Body of pancreas (tissue), 4 donors: ENCODE measurements around the gene SPDYE3. TPM values are rescaled to one million over a fixed set of nuclear protein-coding genes. Genes with fewer than 3 reads are reported as not detected.
"Not testable (repeated sequence)": the region's sequence is repeated elsewhere in the genome, so short reads cannot be mapped to it uniquely, and the experiment has no call there.

ENCODE experiments used
- ATAC-seq: fragments of 150-250 bp; one replicate; pipeline ENCODE4 v1.9.1; 2016
- DNase-seq, 4 donors: peaks; one replicate each; pipeline ENCODE4 v3.0.0-alpha.2; 2019
- H3K27ac ChIP-seq, 4 donors: fragments of 200-600 bp; sonication (generic); 1 replicate in 3 of 4; 2 replicates in 1 of 4; pipeline versions ENCODE4 v1.5.1 to v1.6.1; 2016 to 2019; ENCODE audit warnings: mild to moderate bottlenecking in 1 of 4, mixed read lengths in 1 of 4, moderate library complexity in 1 of 4
- H3K27me3 ChIP-seq, 2 donors: fragments of 200-600 bp; sonication (generic); one replicate each; pipeline ENCODE4 v1.6.0; 2016; ENCODE audit warnings: mild to moderate bottlenecking in 1 of 2
- H3K36me3 ChIP-seq, 2 donors: fragments of 200-600 bp; sonication (generic); replicated peaks in 1 of 2; 2 replicates each; pipeline ENCODE4 v1.5.1; 2016; ENCODE audit warnings: low read depth in 2 of 2; ENCODE audit not compliant: insufficient read depth in 1 of 2
- H3K4me1 ChIP-seq: fragments of 200-600 bp; sonication (generic); one replicate; pipeline ENCODE4 v1.6.0; 2016
- H3K4me3 ChIP-seq, 2 donors: fragments of 200-600 bp; sonication (generic); 1 replicate in 1 of 2; 2 replicates in 1 of 2; pipeline ENCODE4 v1.5.1; 2016 to 2019
- H3K9me3 ChIP-seq, 3 donors: fragments of 200-600 bp; sonication (generic); 1 replicate in 2 of 3; 2 replicates in 1 of 3; pipeline ENCODE4 v1.5.1; 2016
- WGBS, 2 donors: methylation state at CpG; one replicate each; pipeline ENCODE4 v1.1.5; 2017; 5-methylcytosine and 5-hydroxymethylcytosine counted together
- intact Hi-C: fragments of 100-400 bp; cut with DNase I; formaldehyde crosslinking; loops from one replicate; pipeline ENCODE4 v1.15.1; 2023
- total RNA-seq, 2 donors: library from RNA; depleted of rRNA; stranded (reverse); fragments of >200 nt; gene quantifications; one replicate each; pipeline ENCODE4 v1.1.0, GENCODE V29; 2016

Gene SPDYE3
- total RNA-seq, 2 donors from 2014 or later = not detected

- 83 to 93% methylated on average over 9 of the region's 9 CpGs for WGBS, 2 donors
- H3K36me3 ChIP-seq, DNase-seq, ATAC-seq, H3K4me1 ChIP-seq, H3K9me3 ChIP-seq, intact Hi-C loops, H3K4me3 ChIP-seq, H3K27ac ChIP-seq, H3K27me3 ChIP-seq: not testable (repeated sequence)
These were observed 12.2 kb upstream of the SPDYE3 start for GRCh38 chr7:100295269-100295668.

DNA sequence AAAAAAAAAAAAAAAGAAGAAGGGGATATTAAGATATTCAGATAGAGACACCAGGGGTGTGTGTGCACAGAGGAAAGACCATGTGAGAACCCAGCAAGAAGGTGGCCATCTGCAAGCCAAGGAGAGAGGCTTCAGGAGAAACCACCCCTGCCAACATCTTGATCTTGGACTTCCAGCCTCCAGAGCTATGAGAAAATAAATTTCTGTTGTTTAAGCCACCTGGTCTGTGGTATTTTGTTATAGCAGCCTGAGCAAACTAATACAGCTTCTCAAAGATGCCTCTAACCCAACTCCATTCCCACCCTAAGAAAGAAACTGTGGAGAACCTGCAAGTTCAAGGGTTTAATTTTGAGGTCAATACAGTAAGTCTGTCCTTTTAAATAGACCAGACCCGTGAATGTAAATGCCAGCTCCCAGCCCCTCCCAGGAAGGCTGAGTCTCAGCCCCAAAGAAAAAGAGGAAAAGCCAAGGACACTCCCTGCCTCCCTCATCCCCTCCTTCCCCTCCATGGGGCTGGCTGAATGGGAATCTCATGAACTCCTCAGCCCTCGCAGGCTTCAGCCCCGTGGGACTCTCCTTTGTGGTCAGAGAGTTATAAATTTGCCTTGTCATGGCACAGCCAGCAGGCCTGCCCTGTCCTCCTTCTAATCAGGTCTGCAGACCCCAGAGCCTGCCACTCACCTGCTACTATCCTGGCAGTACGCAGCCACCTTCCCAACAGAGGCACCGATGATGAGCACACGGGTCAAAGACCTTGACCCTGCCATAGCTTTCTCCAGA lies 9.5 kb upstream of the SPDYE3 start:
- H3K4me3 ChIP-seq, DNase-seq, H3K9me3 ChIP-seq, H3K27ac ChIP-seq, H3K27me3 ChIP-seq, intact Hi-C loops, H3K36me3 ChIP-seq, ATAC-seq, H3K4me1 ChIP-seq: not testable (repeated sequence)
- WGBS, 2 donors = 69% methylated on average over 3 of the region's 6 CpGs; no CpG with 5 or more reads in 1 of the 2 donors

- DNase-seq, ATAC-seq, H3K4me3 ChIP-seq, H3K4me1 ChIP-seq, intact Hi-C loops, H3K27ac ChIP-seq, H3K9me3 ChIP-seq, H3K36me3 ChIP-seq, H3K27me3 ChIP-seq: not testable (repeated sequence)
- 85 to 88% methylated on average over 5 to 7 of the region's 7 CpGs for WGBS, 2 donors
These were observed 8.9 kb upstream of the SPDYE3 start for GRCh38 chr7:100298632-100298895.

GRCh38 chr7:100304526-100304925 lies 3.0 kb upstream of the SPDYE3 start:
- 84 to 96% methylated on average over 8 to 10 of the region's 12 CpGs for WGBS, 2 donors
- intact Hi-C loops, H3K36me3 ChIP-seq, H3K9me3 ChIP-seq, H3K4me1 ChIP-seq, DNase-seq, H3K4me3 ChIP-seq, ATAC-seq, H3K27me3 ChIP-seq, H3K27ac ChIP-seq: not testable (repeated sequence)

- ATAC-seq, H3K4me3 ChIP-seq, DNase-seq, intact Hi-C loops, H3K36me3 ChIP-seq, H3K27me3 ChIP-seq, H3K9me3 ChIP-seq, H3K4me1 ChIP-seq, H3K27ac ChIP-seq: not testable (repeated sequence)
- 83 to 96% methylated on average over 4 of the region's 5 CpGs for WGBS, 2 donors
These were observed 10.8 kb downstream of the SPDYE3 start for GRCh38 chr7:100318329-100318728.

GRCh38 chr7:100321648-100322047 lies 14.1 kb downstream of the SPDYE3 start:
- H3K27ac ChIP-seq, ATAC-seq, intact Hi-C loops, H3K4me3 ChIP-seq, H3K4me1 ChIP-seq, H3K36me3 ChIP-seq, H3K27me3 ChIP-seq, H3K9me3 ChIP-seq, DNase-seq: not testable (repeated sequence)
- 79 to 86% methylated on average over 1 of the region's 1 CpG for WGBS, 2 donors

GRCh38 chr7:100324194-100324593 lies 16.7 kb downstream of the SPDYE3 start:
- H3K4me3 ChIP-seq, H3K27me3 ChIP-seq, H3K27ac ChIP-seq, intact Hi-C loops, H3K9me3 ChIP-seq, H3K36me3 ChIP-seq, DNase-seq, ATAC-seq, H3K4me1 ChIP-seq: not testable (repeated sequence)
- 89 to 94% methylated on average over 9 of the region's 13 CpGs for WGBS, 2 donors

- DNase-seq, H3K27ac ChIP-seq, intact Hi-C loops, H3K4me3 ChIP-seq, H3K36me3 ChIP-seq, ATAC-seq, H3K27me3 ChIP-seq, H3K4me1 ChIP-seq, H3K9me3 ChIP-seq: not testable (repeated sequence)
- 89 to 94% methylated on average over 9 of the region's 9 CpGs for WGBS, 2 donors
These were observed 18.2 kb downstream of the SPDYE3 start for GRCh38 chr7:100325671-100326070.

DNA sequence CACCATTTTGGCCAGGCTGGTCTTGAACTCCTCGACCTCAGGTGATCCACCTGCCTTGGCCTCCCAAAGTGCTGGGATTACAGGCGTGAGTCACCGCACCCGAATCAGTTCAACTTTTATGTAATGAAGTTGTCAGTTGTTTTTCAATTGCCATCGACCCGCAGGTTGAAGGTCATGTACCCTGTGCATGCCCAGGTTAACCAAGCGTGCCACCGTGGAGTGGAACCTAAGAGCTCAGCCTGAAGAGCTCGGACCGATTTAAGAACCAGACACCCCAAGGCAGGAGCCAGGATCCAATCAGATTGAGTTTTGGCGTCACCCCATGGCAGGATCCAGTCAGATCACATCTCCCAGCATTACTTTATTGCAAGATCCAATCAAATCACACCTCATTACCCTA lies 19.4 kb downstream of the SPDYE3 start:
- 95 to 97% methylated on average over 5 to 10 of the region's 11 CpGs for WGBS, 2 donors
- H3K9me3 ChIP-seq, H3K27ac ChIP-seq, H3K27me3 ChIP-seq, H3K4me3 ChIP-seq, DNase-seq, H3K4me1 ChIP-seq, intact Hi-C loops, ATAC-seq, H3K36me3 ChIP-seq: not testable (repeated sequence)
